ENCODE data around the gene ZBTB20.
A peak's percentile ranks its signal among the peaks of the same experiment; 100 is the strongest.

The ZBTB20 gene

DNA sequence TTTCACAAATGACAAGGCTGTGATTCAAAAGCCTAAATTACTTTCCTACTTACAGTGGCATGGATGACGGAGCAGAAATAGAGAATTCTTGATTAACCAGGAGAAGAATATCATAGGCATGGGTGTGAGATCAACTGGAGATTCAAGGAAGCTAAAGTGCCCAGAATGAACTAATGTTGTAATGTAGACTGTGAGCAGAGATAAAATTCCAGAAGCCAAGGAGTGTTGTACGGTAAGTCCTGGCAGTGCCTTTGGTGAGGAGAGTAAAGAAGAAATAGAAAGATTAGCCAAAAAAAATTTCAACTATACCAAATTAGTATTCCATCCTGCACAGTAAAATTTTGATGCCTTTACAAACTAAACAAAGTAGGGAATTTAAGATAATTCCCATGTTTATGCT lies 75.9 kb downstream of the ZBTB20 start:
- TF ChIP-seq, protein P1, sequence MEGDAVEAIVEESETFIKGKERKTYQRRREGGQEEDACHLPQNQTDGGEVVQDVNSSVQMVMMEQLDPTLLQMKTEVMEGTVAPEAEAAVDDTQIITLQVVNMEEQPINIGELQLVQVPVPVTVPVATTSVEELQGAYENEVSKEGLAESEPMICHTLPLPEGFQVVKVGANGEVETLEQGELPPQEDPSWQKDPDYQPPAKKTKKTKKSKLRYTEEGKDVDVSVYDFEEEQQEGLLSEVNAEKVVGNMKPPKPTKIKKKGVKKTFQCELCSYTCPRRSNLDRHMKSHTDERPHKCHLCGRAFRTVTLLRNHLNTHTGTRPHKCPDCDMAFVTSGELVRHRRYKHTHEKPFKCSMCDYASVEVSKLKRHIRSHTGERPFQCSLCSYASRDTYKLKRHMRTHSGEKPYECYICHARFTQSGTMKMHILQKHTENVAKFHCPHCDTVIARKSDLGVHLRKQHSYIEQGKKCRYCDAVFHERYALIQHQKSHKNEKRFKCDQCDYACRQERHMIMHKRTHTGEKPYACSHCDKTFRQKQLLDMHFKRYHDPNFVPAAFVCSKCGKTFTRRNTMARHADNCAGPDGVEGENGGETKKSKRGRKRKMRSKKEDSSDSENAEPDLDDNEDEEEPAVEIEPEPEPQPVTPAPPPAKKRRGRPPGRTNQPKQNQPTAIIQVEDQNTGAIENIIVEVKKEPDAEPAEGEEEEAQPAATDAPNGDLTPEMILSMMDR (IDR thresholded peaks at IDR 0.05; ENCODE audit: borderline replicate concordance, control extremely low read depth, extremely low read depth, insufficient read depth, missing control alignments), result no peak
- in situ Hi-C loops (cut with MboI; ENCODE audit: low sequenced_read_pairs, unreplicated experiment), result no loop called here

DNA sequence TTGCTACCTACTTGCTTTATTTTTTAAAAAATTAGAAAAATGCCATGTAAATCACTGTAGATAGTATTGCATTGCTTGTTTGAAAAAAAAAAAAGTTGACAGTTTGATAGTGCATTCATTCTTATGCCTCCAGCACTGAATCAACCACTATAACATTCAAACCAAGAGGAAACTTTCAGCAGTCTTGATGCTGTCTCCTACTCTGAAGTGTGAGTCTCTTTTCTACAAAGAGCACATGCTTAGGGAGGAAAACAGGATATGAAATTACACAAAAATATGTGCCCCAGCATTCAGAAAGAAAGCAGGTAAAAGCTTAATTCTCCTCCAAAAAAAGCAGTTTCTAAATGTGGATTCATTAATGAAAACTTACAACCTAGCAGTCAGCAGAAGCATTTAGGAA lies 78.3 kb downstream of the ZBTB20 start:
- no peak for DNase-seq (ENCODE audit: low spot score)
- TF ChIP-seq, protein P1 (IDR thresholded peaks at IDR 0.05; ENCODE audit: borderline replicate concordance, control extremely low read depth, extremely low read depth, insufficient read depth, missing control alignments), result no peak
- in situ Hi-C loops (cut with MboI; ENCODE audit: low sequenced_read_pairs, unreplicated experiment), result no loop called here

More for the DNA sequence above, 75.9 kb downstream of the ZBTB20 start:
- no peak for DNase-seq (ENCODE audit: low spot score)

DNA sequence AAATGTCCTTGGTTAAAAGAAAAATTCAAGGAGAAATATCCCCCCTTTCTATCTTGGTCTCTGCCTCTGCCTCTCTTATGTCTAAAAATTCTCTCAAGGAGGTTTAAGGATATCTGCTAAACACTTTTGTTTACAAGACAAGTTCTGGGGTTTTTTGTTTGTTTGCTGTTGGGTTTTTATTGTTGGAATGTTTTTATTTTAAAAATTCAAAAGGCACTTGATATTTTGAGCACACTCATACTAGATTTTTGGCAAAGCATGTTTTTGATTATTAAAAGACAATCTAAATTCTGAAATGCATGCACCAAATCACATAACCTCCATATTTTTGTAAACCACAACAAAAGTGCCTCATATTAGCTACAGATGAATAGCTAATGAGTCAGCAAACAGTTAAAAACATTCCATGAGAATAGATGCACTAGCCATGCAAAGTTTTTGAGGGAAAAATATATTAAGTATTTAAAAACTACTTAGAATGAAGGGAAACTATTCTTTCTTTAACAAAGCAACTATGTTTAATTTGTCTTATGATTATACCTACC lies 84.6 kb downstream of the ZBTB20 start:
- in situ Hi-C loops (cut with MboI; ENCODE audit: low sequenced_read_pairs, unreplicated experiment), result no loop called here
- no peak for DNase-seq (ENCODE audit: low spot score)
- TF ChIP-seq, protein P1 (IDR thresholded peaks at IDR 0.05; ENCODE audit: borderline replicate concordance, control extremely low read depth, extremely low read depth, insufficient read depth, missing control alignments), result no peak

DNA sequence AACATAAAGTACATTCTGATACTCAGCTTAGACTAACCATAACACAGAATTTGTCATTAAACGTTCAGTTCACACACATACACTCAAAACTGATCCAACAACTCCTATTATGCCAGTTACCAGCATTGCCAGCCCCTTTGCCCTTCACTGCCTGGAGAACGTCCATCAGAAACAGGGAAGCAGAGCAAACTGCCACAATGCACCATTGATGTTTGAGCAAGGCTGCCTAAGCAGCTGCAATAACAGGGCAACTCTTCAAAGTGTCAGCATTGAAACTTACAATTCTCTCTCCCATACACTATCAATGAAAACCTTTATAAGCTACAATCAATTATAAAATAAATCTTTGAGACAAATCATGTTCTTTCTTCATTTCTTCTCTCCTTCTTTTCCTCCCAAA lies 85.1 kb downstream of the ZBTB20 start:
- TF ChIP-seq, protein P1 (IDR thresholded peaks at IDR 0.05; ENCODE audit: borderline replicate concordance, control extremely low read depth, extremely low read depth, insufficient read depth, missing control alignments), result no peak
- in situ Hi-C loops (cut with MboI; ENCODE audit: low sequenced_read_pairs, unreplicated experiment), result no loop called here
- no peak for DNase-seq (ENCODE audit: low spot score)

DNA sequence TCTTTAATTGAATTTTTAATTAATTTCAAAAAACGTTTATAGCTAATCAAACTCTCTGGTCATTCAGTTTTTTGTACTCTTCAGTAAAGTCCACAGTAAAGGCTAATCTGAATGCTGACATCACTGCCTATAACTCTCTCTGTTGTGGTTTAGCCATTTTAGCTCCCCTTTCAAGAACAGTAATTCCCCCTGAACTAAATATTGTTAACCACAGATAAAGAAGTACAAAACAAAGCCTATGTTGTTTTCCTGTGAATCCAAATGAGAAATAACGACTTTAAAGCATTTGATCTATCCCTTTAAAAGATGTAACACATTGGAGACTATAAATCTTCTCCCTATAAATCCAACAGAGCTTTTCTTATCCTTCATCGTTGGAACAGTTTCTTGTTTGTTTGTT lies 94.2 kb downstream of the ZBTB20 start:
- TF ChIP-seq, protein P1 (IDR thresholded peaks at IDR 0.05; ENCODE audit: borderline replicate concordance, control extremely low read depth, extremely low read depth, insufficient read depth, missing control alignments), result no peak
- in situ Hi-C loops (cut with MboI; ENCODE audit: low sequenced_read_pairs, unreplicated experiment), result no loop called here
- DNase-seq (ENCODE audit: low spot score), result peak; percentile 23

DNA sequence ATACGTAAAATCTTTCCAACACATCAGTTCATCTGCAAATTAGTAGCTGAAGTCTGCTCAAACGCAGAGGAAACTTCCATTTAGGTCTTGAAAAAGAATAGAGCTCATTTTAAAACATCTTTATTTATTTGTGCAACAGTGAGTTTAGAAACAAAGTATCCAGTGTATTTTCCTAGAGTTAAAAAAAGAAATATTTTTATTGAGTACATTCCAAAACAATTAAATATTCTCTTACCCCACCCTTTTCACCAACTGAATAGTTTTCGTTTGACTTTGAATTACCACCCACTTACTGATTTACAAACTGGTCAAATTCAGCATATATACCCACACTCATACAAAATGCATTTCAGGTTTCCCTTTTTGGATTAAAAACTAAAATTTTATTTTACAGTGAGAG lies 104.7 kb downstream of the ZBTB20 start:
- in situ Hi-C loops (cut with MboI; ENCODE audit: low sequenced_read_pairs, unreplicated experiment), result no loop called here
- DNase-seq (ENCODE audit: low spot score), result no peak
- TF ChIP-seq, protein P1 (IDR thresholded peaks at IDR 0.05; ENCODE audit: borderline replicate concordance, control extremely low read depth, extremely low read depth, insufficient read depth, missing control alignments), result no peak

Measured in GM13976 (cell line).